Stimulated activated naive CD8-positive, alpha-beta T cell treated with anti-CD3 and anti-CD28 coated beads, Interleukin-15, Interleukin-2, amounts not matched to agents 100 U/mL and 50 U/mL, for 24 hours (primary cell): ENCODE data around the gene PHIP.
A peak's percentile ranks its signal among the peaks of the same experiment; 100 is the strongest.
"Not testable (repeated sequence)": the region's sequence is repeated elsewhere in the genome, so short reads cannot be mapped to it uniquely, and the experiment has no call there.

Experiments used
- ATAC-seq: fragments of 150-1000 bp; cut with Tn5 transposase; one replicate; pipeline ENCODE4 v1.10.0; 2021
- DNase-seq: peaks from one replicate; pipeline ENCODE4 v3.0.0; 2021

PHIP gene

GRCh38 chr6:79078075-79078969 is at the start of gene PHIP:
PHIP (minus strand) TSS chr6:79078254; CDS start chr6:79078068, 186 bp downstream.
- peak; percentile 82 for ATAC-seq

GRCh38 chr6:79127660-79128059 is 49.6 kb upstream of the PHIP start:
- DNase-seq (no peak), ATAC-seq (no peak)

More at GRCh38 chr6:79078075-79078969, at the start of gene PHIP:
- DNase-seq: peak; percentile 91

- ATAC-seq (no peak), DNase-seq (no peak)
These were observed 41.2 kb upstream of the PHIP start for GRCh38 chr6:79119217-79119616.

- ATAC-seq (no peak), DNase-seq (no peak)
These were observed 39.7 kb upstream of the PHIP start for GRCh38 chr6:79117752-79118151.

GRCh38 chr6:79115553-79116182 is 37.6 kb upstream of the PHIP start:
- DNase-seq: no peak
- ATAC-seq: no peak

GRCh38 chr6:79111549-79111948 is 33.5 kb upstream of the PHIP start:
- no peak for DNase-seq
- no peak for ATAC-seq

- DNase-seq: no peak
- no peak for ATAC-seq
These were observed 23.1 kb upstream of the PHIP start for GRCh38 chr6:79101164-79101563.

GRCh38 chr6:79100304-79100703 is 22.2 kb upstream of the PHIP start:
- ATAC-seq: no peak
- no peak for DNase-seq

- DNase-seq (no peak), ATAC-seq (no peak)
These were observed 16.9 kb upstream of the PHIP start for GRCh38 chr6:79094938-79095337.

- DNase-seq, ATAC-seq: not testable (repeated sequence)
These were observed 13.7 kb upstream of the PHIP start for GRCh38 chr6:79091801-79092200.

- DNase-seq: no peak
These were observed 11.7 kb upstream of the PHIP start for GRCh38 chr6:79089552-79090404.

GRCh38 chr6:79084693-79085092 is 6.6 kb upstream of the PHIP start:
- no peak for DNase-seq
- ATAC-seq: no peak

More at GRCh38 chr6:79089552-79090404, 11.7 kb upstream of the PHIP start:
- ATAC-seq: no peak

- ATAC-seq (no peak), DNase-seq (no peak)
These were observed 4.2 kb upstream of the PHIP start for GRCh38 chr6:79082304-79082703.

- DNase-seq (no peak), ATAC-seq (no peak)
These were observed 3.6 kb upstream of the PHIP start for GRCh38 chr6:79081663-79082062.

- DNase-seq: no peak
- no peak for ATAC-seq
These were observed 1.5 kb upstream of the PHIP start for GRCh38 chr6:79079561-79080041.

- peak; percentile 36 for ATAC-seq
- DNase-seq: peak; percentile 65
These were observed 359 bp downstream of the PHIP start for GRCh38 chr6:79077715-79078074.

GRCh38 chr6:79076782-79077641 is 1.0 kb downstream of the PHIP start:
- DNase-seq: peak; percentile 87
- peak; percentile 69 for ATAC-seq

- DNase-seq (no peak), ATAC-seq (no peak)
These were observed 1.9 kb downstream of the PHIP start for GRCh38 chr6:79076160-79076559.

GRCh38 chr6:79073888-79074287 is 4.2 kb downstream of the PHIP start:
- ATAC-seq (no peak), DNase-seq (no peak)

- peak; percentile 40 for ATAC-seq
- DNase-seq: no peak
These were observed 5.3 kb downstream of the PHIP start for GRCh38 chr6:79072640-79073181.

- ATAC-seq: no peak
- DNase-seq: no peak
These were observed 6.5 kb downstream of the PHIP start for GRCh38 chr6:79071547-79071946.
